Neural cell (in vitro differentiated cells): ENCODE measurements around the gene CEMP1. TPM values are rescaled to one million over a fixed set of nuclear protein-coding genes. Genes with fewer than 3 reads are reported as not detected.

Experiments
- H2AFZ ChIP-seq: fragments of 200-600, 300-800 bp; sonication (generic), shearing (Covaris generic); 2 replicates; pipeline ENCODE4 v1.6.0; 2014; ENCODE audit warnings: low read depth, mild to moderate bottlenecking, antibody characterized with exemption, low read length, moderate library complexity
- H3F3A ChIP-seq: fragments of 200-600 bp; shearing (Covaris generic); 2 replicates; pipeline ENCODE4 v1.6.1; 2016; ENCODE audit warnings: mild to moderate bottlenecking, moderate library complexity, mixed read lengths, antibody characterized with exemption, low read length; ENCODE audit not compliant: insufficient read depth, poor library complexity, severe bottlenecking
- H3K27ac ChIP-seq: fragments of 200-600, 300-800 bp; sonication (generic), shearing (Covaris generic); 2 replicates; pipeline ENCODE4 v1.5.1; 2014; ENCODE audit warnings: mild to moderate bottlenecking, low read length, moderate library complexity
- H3K27me3 ChIP-seq: fragments of 300-800, 200-600 bp; sonication (generic), shearing (Covaris generic); 2 replicates; pipeline ENCODE4 v1.6.0; 2014; ENCODE audit warnings: mild to moderate bottlenecking, low read depth, low read length, moderate library complexity; ENCODE audit not compliant: insufficient read depth
- H3K36me3 ChIP-seq: fragments of 300-800, 200-600 bp; sonication (generic), shearing (Covaris generic); 2 replicates; pipeline ENCODE4 v1.5.1; 2014; ENCODE audit warnings: mild to moderate bottlenecking, antibody characterized with exemption, low read length, moderate library complexity; ENCODE audit not compliant: insufficient read depth
- H3K4me2 ChIP-seq: fragments of 300-800, 200-600 bp; sonication (generic), shearing (Covaris generic); 2 replicates; pipeline ENCODE4 v1.6.0; 2014; ENCODE audit warnings: mild to moderate bottlenecking, low read length
- H3K4me3 ChIP-seq: fragments of 300-800, 200-600 bp; sonication (generic), shearing (Covaris generic); 2 replicates; pipeline ENCODE4 v1.5.1; 2014; ENCODE audit warnings: mild to moderate bottlenecking, low read length, moderate library complexity
- H3K79me2 ChIP-seq: fragments of 200-600 bp; shearing (Covaris generic); replicated peaks from 2 replicates; pipeline ENCODE4 v1.6.0; 2014; ENCODE audit warnings: mild to moderate bottlenecking, low read length, moderate library complexity; ENCODE audit not compliant: insufficient read depth
- H3K9ac ChIP-seq: fragments of 300-800, 200-600 bp; sonication (generic), shearing (Covaris generic); 2 replicates; pipeline ENCODE4 v1.6.1; 2016; ENCODE audit warnings: mild to moderate bottlenecking, low read length, mixed read lengths
- H3K9me2 ChIP-seq: fragments of 200-600 bp; shearing (Covaris generic); 2 replicates; pipeline ENCODE4 v1.6.1; 2016; ENCODE audit warnings: mild to moderate bottlenecking, low read length, mixed read lengths; ENCODE audit not compliant: insufficient read depth
- H3K9me3 ChIP-seq: fragments of 200-600, 300-800 bp; sonication (generic), shearing (Covaris generic); 2 replicates; pipeline ENCODE4 v1.6.1; 2016; ENCODE audit warnings: mild to moderate bottlenecking, mixed run types, low read length, moderate library complexity, mixed read lengths
- H4K20me1 ChIP-seq: fragments of 200-600 bp; shearing (Covaris generic); 2 replicates; pipeline ENCODE4 v1.6.1; 2016; ENCODE audit warnings: mild to moderate bottlenecking, mixed run types; ENCODE audit not compliant: insufficient read depth
- CTCF ChIP-seq: fragments of 450-650 bp; IDR thresholded peaks from 2 replicates; pipeline ENCODE4 v1.5.1; 2014; ENCODE audit warnings: antibody characterized with exemption, mild to moderate bottlenecking, moderate library complexity; ENCODE audit not compliant: poor library complexity, severe bottlenecking
- EP300 ChIP-seq: fragments of 450-650 bp; conservative IDR thresholded peaks from 2 replicates; pipeline ENCODE4 v1.6.1; 2014; ENCODE audit warnings: antibody characterized with exemption, mild to moderate bottlenecking, moderate library complexity; ENCODE audit not compliant: poor library complexity, severe bottlenecking
- EZH2 ChIP-seq: fragments of 200-600, 300-800 bp; shearing (Covaris generic), sonication (generic); IDR thresholded peaks from 2 replicates; pipeline ENCODE4 v1.6.1; 2014; ENCODE audit warnings: antibody characterized with exemption, low read length, borderline replicate concordance, mild to moderate bottlenecking; ENCODE audit not compliant: insufficient read depth, poor library complexity, severe bottlenecking
- MXI1 ChIP-seq: fragments of 450-650 bp; conservative IDR thresholded peaks from 2 replicates; pipeline ENCODE4 v1.6.1; 2014; ENCODE audit warnings: antibody characterized with exemption, mild to moderate bottlenecking; ENCODE audit not compliant: poor library complexity, severe bottlenecking
- POLR2AphosphoS5 ChIP-seq: IDR thresholded peaks from 2 replicates; pipeline ENCODE4 v1.6.1; 2012
- RAD21 ChIP-seq: fragments of 450-650 bp; conservative IDR thresholded peaks from 2 replicates; pipeline ENCODE4 v1.6.1; 2014; ENCODE audit warnings: antibody characterized with exemption, mild to moderate bottlenecking, moderate library complexity
- REST ChIP-seq: IDR thresholded peaks from 2 replicates; pipeline ENCODE4 v1.6.1; 2012; ENCODE audit warnings: borderline replicate concordance
- SMC3 ChIP-seq: fragments of 450-650 bp; conservative IDR thresholded peaks from 2 replicates; pipeline ENCODE4 v1.6.1; 2014; ENCODE audit warnings: antibody characterized with exemption, mild to moderate bottlenecking, moderate library complexity; ENCODE audit not compliant: poor library complexity
- TAF1 ChIP-seq: IDR thresholded peaks from 2 replicates; pipeline ENCODE4 v1.6.1; 2012; ENCODE audit warnings: low read depth
- polyA plus RNA-seq: library from polyadenylated mRNA; depleted of rRNA; stranded (reverse); fragments of >200 nt; gene quantifications from 2 replicates; pipeline ENCODE4 v1.2.3, GENCODE V29; 2014

CEMP1 gene
- polyA plus RNA-seq, 1 donor from 2014 or later = 0.46 TPM

- TF ChIP-seq CTCF = peak; percentile 30
- no peak for TF ChIP-seq SMC3
- Histone ChIP-seq H3K9me3 (no peaks in the 10 kb centered on the region), H3K9ac (peak overlapping the region; percentile 96), H3K79me2 (peaks cover 34% of the 10 kb centered on the region), H3K9me2 (no peaks in the 10 kb centered on the region), H3K36me3 (no peaks in the 10 kb centered on the region), H3K27ac (peak overlapping the region; percentile 98), H4K20me1 (peaks cover 23% of the 10 kb centered on the region), H3K4me2 (peak overlapping the region; percentile 76), H3K27me3 (no peaks in the 10 kb centered on the region), H2AFZ (peak overlapping the region; percentile 87), H3F3A (no peaks in the 10 kb centered on the region), H3K4me3 (peak overlapping the region; percentile 92)
Observed at GRCh38 chr16:2512735-2513404, 18.3 kb downstream of the CEMP1 start.

GRCh38 chr16:2511996-2512734, 19.0 kb downstream of the CEMP1 start:
- Histone ChIP-seq H3F3A (no peaks in the 10 kb centered on the region), H3K4me2 (no peak overlapping the region), H3K79me2 (peaks cover 29% of the 10 kb centered on the region), H2AFZ (no peak overlapping the region), H3K9ac (no peak overlapping the region), H3K9me2 (no peaks in the 10 kb centered on the region), H3K36me3 (no peaks in the 10 kb centered on the region), H3K4me3 (peak overlapping the region; percentile 92), H3K9me3 (no peaks in the 10 kb centered on the region), H3K27me3 (no peaks in the 10 kb centered on the region), H4K20me1 (peaks cover 20% of the 10 kb centered on the region), H3K27ac (peak overlapping the region; percentile 98)
- TF ChIP-seq EZH2 = no peak
- no peak for TF ChIP-seq CTCF
- no peak for TF ChIP-seq MXI1
- no peak for TF ChIP-seq RAD21
- no peak for TF ChIP-seq SMC3
- no peak for TF ChIP-seq REST
- TF ChIP-seq TAF1 = no peak
- TF ChIP-seq POLR2AphosphoS5 = no peak
- TF ChIP-seq EP300 = no peak
